Smooth muscle cell (in vitro differentiated cells): Measurements from ENCODE around the gene FAXDC2. TPM values are rescaled to one million over a fixed set of nuclear protein-coding genes. Genes with fewer than 3 reads are reported as not detected.

ENCODE experiments used
- DNase-seq: peaks from one replicate; lab custom pipeline; 2025; ENCODE audit not compliant: unreplicated experiment; lab: John Stamatoyannopoulos, UW
- H2AFZ ChIP-seq: fragments of 200-600 bp; sonication (generic); 2 replicates; pipeline ENCODE4 v1.6.0; 2016; ENCODE audit warnings: antibody characterized with exemption, low read depth, mild to moderate bottlenecking
- H3F3A ChIP-seq: fragments of 200-600 bp; sonication (generic); 2 replicates; pipeline ENCODE4 v1.6.0; 2017; ENCODE audit warnings: antibody characterized with exemption, low read depth
- H3K27ac ChIP-seq: fragments of 200-600 bp; sonication (generic); 2 replicates; pipeline ENCODE4 v1.5.1; 2016; ENCODE audit warnings: low read depth, mild to moderate bottlenecking
- H3K27me3 ChIP-seq: fragments of 200-600 bp; sonication (generic); 2 replicates; pipeline ENCODE4 v1.6.1; 2016; ENCODE audit warnings: low read depth, mild to moderate bottlenecking
- H3K36me3 ChIP-seq: fragments of 200-600 bp; sonication (generic); 2 replicates; pipeline ENCODE4 v1.5.1; 2016; ENCODE audit warnings: low read depth
- H3K4me1 ChIP-seq: fragments of 200-600 bp; sonication (generic); 2 replicates; pipeline ENCODE4 v1.5.1; 2016; ENCODE audit warnings: low read depth
- H3K4me2 ChIP-seq: fragments of 200-600 bp; sonication (generic); 2 replicates; pipeline ENCODE4 v1.6.0; 2016; ENCODE audit warnings: mild to moderate bottlenecking
- H3K4me3 ChIP-seq: fragments of 200-600 bp; sonication (generic); 2 replicates; pipeline ENCODE4 v1.5.1; 2016; ENCODE audit warnings: mild to moderate bottlenecking
- H3K79me2 ChIP-seq: fragments of 200-600 bp; sonication (generic); 2 replicates; pipeline ENCODE4 v1.6.0; 2016; ENCODE audit warnings: low read depth, mild to moderate bottlenecking
- H3K9ac ChIP-seq: fragments of 200-600 bp; sonication (generic); 2 replicates; pipeline ENCODE4 v1.6.0; 2016; ENCODE audit warnings: low read depth
- H3K9me3 ChIP-seq: fragments of 200-600 bp; sonication (generic); replicated peaks from 2 replicates; pipeline ENCODE4 v1.5.1; 2016; ENCODE audit warnings: low read depth
- H4K20me1 ChIP-seq: fragments of 200-600 bp; sonication (generic); 2 replicates; pipeline ENCODE4 v1.6.0; 2016; ENCODE audit warnings: low read depth
- CTCF ChIP-seq: fragments of 200-600 bp; sonication (generic); IDR thresholded peaks from 2 replicates; pipeline ENCODE4 v1.5.1; 2017; ENCODE audit warnings: borderline replicate concordance, mild to moderate bottlenecking, antibody characterized with exemption; ENCODE audit not compliant: insufficient read depth, poor library complexity, severe bottlenecking
- WGBS: methylation state at CpG from one replicate; pipeline ENCODE4 v1.1.7; 2016; ENCODE audit warnings: low lambda C conversion rate; 5-methylcytosine and 5-hydroxymethylcytosine counted together
- polyA plus RNA-seq: library from polyadenylated mRNA; unstranded; fragments of >200 nt; fragmentation: Nextera tagmentation; extraction: Ambion mirVana; gene quantifications from 2 replicates; pipeline ENCODE4 v1.2.1, GENCODE V29; 2016
- total RNA-seq: library from RNA; depleted of rRNA; stranded (reverse); fragments of >200 nt; gene quantifications from 2 replicates; pipeline ENCODE4 v1.2.3, GENCODE V29; 2014

FAXDC2 gene
- total and polyA plus RNA-seq, 2 experiments from 2014 or later: 2.0 to 2.5 TPM

DNA sequence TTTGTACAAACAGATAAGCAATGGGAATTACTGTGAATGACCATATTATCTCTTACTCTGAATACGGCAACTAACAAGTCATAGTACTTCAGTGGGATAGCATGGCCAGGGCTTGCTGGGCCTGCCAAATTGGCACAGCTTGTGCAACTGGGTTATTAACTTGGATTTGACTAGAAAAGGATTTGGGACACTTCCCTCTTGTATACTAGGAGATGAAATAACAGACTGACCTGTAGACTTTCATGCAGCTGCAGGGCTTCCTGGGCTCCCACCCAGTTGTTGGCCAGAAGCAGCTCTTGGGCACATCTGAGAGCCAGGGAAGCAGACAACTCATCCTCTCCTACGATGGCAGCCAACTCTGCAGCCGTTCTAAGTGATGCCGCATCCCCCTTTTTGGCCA, 47.8 kb upstream of the FAXDC2 start:
- no peaks in the 10 kb centered on the region for H3K79me2 ChIP-seq
- H3K4me1 ChIP-seq: no peaks in the 10 kb centered on the region
- H3K9me3 ChIP-seq: no peaks in the 10 kb centered on the region
- no peaks in the 10 kb centered on the region for H3F3A ChIP-seq
- 97% methylated on average over 4 of the region's 4 CpGs for WGBS
- TF ChIP-seq CTCF: no peak
- H3K4me3 ChIP-seq: no peak overlapping the region
- no peak overlapping the region for H2AFZ ChIP-seq
- H3K9ac ChIP-seq: no peak overlapping the region
- H3K4me2 ChIP-seq: no peak overlapping the region
- H3K36me3 ChIP-seq: peaks cover 8% of the 10 kb centered on the region
- no peaks in the 10 kb centered on the region for H4K20me1 ChIP-seq
- H3K27me3 ChIP-seq: no peaks in the 10 kb centered on the region
- H3K27ac ChIP-seq: no peak overlapping the region
- no peak for DNase-seq

DNA sequence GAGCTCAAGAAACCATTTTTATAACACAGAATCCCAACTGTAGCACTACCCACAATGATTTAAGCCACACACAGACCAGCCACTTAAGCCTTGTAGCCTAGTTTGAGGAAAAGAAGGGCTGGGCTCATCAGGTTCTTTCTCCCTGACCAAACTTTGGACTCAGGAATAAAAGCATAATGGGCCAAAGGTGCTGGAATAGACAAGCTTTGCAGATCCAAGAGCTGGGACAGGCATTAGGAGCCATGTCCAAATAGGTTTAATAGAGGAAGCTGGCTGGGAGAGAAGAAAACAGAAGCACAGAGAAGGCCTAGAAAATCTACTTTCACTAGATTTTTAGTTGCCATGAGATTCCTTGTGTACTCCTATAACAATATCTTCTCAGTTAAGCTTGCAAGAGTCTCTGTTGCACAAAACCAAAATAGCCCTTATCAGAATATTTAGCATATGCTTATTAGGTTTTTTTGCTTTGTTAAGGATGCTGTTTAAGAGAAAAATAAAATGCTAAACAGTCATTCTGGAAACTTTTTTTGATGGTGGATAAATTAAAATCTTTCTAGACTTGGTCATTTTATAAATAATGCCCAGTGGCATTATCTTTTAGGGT, 46.3 kb upstream of the FAXDC2 start:
- Histone ChIP-seq H3K4me3 (no peak overlapping the region), H3K27ac (no peak overlapping the region)
- no peak for TF ChIP-seq CTCF

GRCh38 chr5:154895606-154896561, 45.5 kb upstream of the FAXDC2 start:
- Histone ChIP-seq H3K4me1 (no peaks in the 10 kb centered on the region), H3K9me3 (no peaks in the 10 kb centered on the region), H3K9ac (no peak overlapping the region), H2AFZ (no peak overlapping the region), H3K79me2 (no peaks in the 10 kb centered on the region), H3K27me3 (no peaks in the 10 kb centered on the region), H3K27ac (no peak overlapping the region), H3K36me3 (no peaks in the 10 kb centered on the region), H3K4me2 (no peak overlapping the region), H3K4me3 (no peak overlapping the region), H4K20me1 (no peaks in the 10 kb centered on the region), H3F3A (no peaks in the 10 kb centered on the region)
- no peak for TF ChIP-seq CTCF
- DNase-seq: no peak
- WGBS: 95% methylated on average over 14 of the region's 14 CpGs

More for the DNA sequence above, 46.3 kb upstream of the FAXDC2 start:
- DNase-seq: no peak
- Histone ChIP-seq H4K20me1 (no peaks in the 10 kb centered on the region), H2AFZ (no peak overlapping the region), H3K9ac (no peak overlapping the region), H3F3A (no peaks in the 10 kb centered on the region), H3K9me3 (no peaks in the 10 kb centered on the region), H3K27me3 (no peaks in the 10 kb centered on the region), H3K36me3 (no peaks in the 10 kb centered on the region), H3K4me1 (no peaks in the 10 kb centered on the region), H3K4me2 (no peak overlapping the region), H3K79me2 (no peaks in the 10 kb centered on the region)
